Nephron progenitor cell (in vitro differentiated cells): ENCODE results near the gene SHQ1.

Experiments used
- DNase-seq: peaks from one replicate; pipeline ENCODE4 v3.0.0; 2021
- H3K27ac Mint-ChIP-seq: 2 replicates; pipeline ENCODE4 v1.8.0; 2021; ENCODE audit warnings: mild to moderate bottlenecking, moderate library complexity, mixed read lengths
- H3K27me3 Mint-ChIP-seq: 2 replicates; pipeline ENCODE4 v1.8.0; 2021; ENCODE audit warnings: mild to moderate bottlenecking, low read depth, mixed read lengths; ENCODE audit not compliant: poor library complexity
- H3K36me3 Mint-ChIP-seq: 2 replicates; pipeline ENCODE4 v1.8.0; 2021; ENCODE audit warnings: low read depth, mixed read lengths
- H3K4me1 Mint-ChIP-seq: 2 replicates; pipeline ENCODE4 v1.8.0; 2021; ENCODE audit warnings: mixed read lengths
- H3K4me3 Mint-ChIP-seq: 2 replicates; pipeline ENCODE4 v1.8.0; 2021; ENCODE audit warnings: mild to moderate bottlenecking, moderate library complexity, mixed read lengths
- H3K9me3 Mint-ChIP-seq: 2 replicates; pipeline ENCODE4 v1.8.0; 2021; ENCODE audit warnings: mild to moderate bottlenecking, moderate library complexity, mixed read lengths
- CTCF ChIP-seq: fragments of 200-600 bp; sonication (generic); IDR thresholded peaks from 2 replicates; pipeline ENCODE4 v1.5.0; 2021; ENCODE audit warnings: antibody characterized with exemption

SHQ1 gene

DNA sequence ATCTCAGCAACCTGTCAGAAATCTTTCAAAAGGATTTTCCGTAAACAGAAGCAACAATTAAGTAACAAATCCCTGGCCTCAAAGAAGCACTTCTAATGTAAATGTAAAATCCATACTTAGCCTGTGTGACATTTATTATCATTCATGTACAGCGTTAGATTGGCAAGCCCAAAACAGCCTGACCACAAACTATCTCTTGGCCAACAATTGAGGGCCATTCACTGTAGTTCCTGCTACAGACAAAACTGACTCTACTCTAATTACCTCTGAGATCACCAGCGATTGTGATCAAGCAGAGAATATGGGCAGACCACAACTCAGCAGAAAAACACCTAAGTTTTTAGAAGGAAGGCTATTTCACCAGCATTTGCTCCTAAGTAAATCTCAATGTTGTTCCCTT is 9.2 kb downstream of the SHQ1 start:
- DNase-seq: no peak
- Mint-ChIP-seq H3K27me3 (no peaks in the 10 kb centered on the region), H3K36me3 (peaks cover 64% of the 10 kb centered on the region), H3K27ac (peak overlapping the region; percentile 12), H3K4me1 (no peaks in the 10 kb centered on the region), H3K9me3 (peaks cover 10% of the 10 kb centered on the region), H3K4me3 (no peak overlapping the region)
- TF ChIP-seq CTCF: no peak

DNA sequence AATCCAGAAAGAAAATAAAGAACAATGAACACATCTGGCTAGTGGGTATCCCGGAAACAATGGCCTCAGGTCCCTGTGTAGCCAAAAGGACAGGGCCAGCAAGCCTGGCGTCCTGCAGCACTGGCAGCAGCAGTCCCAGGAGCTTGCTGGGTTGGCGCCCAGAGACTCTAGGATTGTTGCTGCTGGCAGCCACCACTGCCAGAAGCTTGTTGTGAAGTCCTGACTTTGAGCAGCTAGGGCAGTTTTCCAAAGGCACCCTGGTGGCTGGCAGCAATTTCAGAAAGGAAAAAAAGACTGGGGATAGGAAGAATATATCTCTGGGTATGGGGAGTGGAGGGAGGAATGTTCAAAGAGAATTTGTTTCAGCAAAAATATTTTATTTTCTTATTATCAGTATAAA is 11.3 kb downstream of the SHQ1 start:
- H3K27ac Mint-ChIP-seq: peak overlapping the region; percentile 57
- no peak for TF ChIP-seq CTCF
- peaks cover 6% of the 10 kb centered on the region for H3K9me3 Mint-ChIP-seq
- no peaks in the 10 kb centered on the region for H3K27me3 Mint-ChIP-seq
- H3K36me3 Mint-ChIP-seq: peaks cover 44% of the 10 kb centered on the region
- H3K4me3 Mint-ChIP-seq: no peak overlapping the region
- H3K4me1 Mint-ChIP-seq: no peaks in the 10 kb centered on the region
- DNase-seq: no peak

GRCh38 chr3:72836416-72836815 is 11.8 kb downstream of the SHQ1 start:
- Mint-ChIP-seq H3K9me3 (peaks cover 4% of the 10 kb centered on the region), H3K27me3 (no peaks in the 10 kb centered on the region)

GRCh38 chr3:72830452-72831223 is 17.6 kb downstream of the SHQ1 start:
- H3K4me3 Mint-ChIP-seq: no peak overlapping the region
- H3K9me3 Mint-ChIP-seq: no peaks in the 10 kb centered on the region
- H3K27me3 Mint-ChIP-seq: no peaks in the 10 kb centered on the region
- peaks cover 34% of the 10 kb centered on the region for H3K36me3 Mint-ChIP-seq
- no peak overlapping the region for H3K27ac Mint-ChIP-seq
- TF ChIP-seq CTCF: no peak
- no peak for DNase-seq
- no peaks in the 10 kb centered on the region for H3K4me1 Mint-ChIP-seq

More at GRCh38 chr3:72836416-72836815, 11.8 kb downstream of the SHQ1 start:
- no peak overlapping the region for H3K4me3 Mint-ChIP-seq
- H3K36me3 Mint-ChIP-seq: peaks cover 39% of the 10 kb centered on the region
- H3K27ac Mint-ChIP-seq: no peak overlapping the region
- TF ChIP-seq CTCF: no peak
- H3K4me1 Mint-ChIP-seq: no peaks in the 10 kb centered on the region
- no peak for DNase-seq

DNA sequence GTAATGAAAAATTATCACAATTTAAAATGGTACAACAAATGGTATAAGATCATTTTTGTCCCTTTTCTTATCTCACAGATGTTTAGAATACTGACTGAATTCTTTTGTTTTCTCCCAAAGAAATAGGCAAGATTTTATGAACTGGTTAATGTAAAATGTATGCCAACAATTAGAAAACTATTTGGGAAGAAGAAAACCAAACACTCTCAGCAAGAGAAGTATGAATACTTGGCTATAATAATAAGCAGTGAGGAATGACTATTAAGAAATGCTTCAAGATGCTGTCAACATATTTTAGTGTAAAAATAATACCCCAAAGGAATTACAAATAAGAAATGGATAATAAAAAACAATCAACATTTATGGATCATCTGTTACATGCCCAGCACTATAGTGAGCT is 18.5 kb downstream of the SHQ1 start:
- no peak for DNase-seq
- no peaks in the 10 kb centered on the region for H3K4me1 Mint-ChIP-seq
- H3K36me3 Mint-ChIP-seq: peaks cover 24% of the 10 kb centered on the region
- H3K27me3 Mint-ChIP-seq: no peaks in the 10 kb centered on the region
- no peak overlapping the region for H3K27ac Mint-ChIP-seq
- no peak overlapping the region for H3K4me3 Mint-ChIP-seq
- H3K9me3 Mint-ChIP-seq: no peaks in the 10 kb centered on the region
- TF ChIP-seq CTCF: no peak
